H1 (cell line): Measurements from ENCODE around the gene UBE2O. TPM values are rescaled to one million over a fixed set of nuclear protein-coding genes. Genes with fewer than 3 reads are reported as not detected.

ENCODE experiments used
- CHD7 ChIP-seq: fragments of 300-600 bp; sonication (generic); IDR thresholded peaks from 2 replicates; pipeline ENCODE4 v1.7.1; 2012; ENCODE audit warnings: low read length, moderate library complexity, mild to moderate bottlenecking, inconsistent platforms; ENCODE audit not compliant: insufficient replicate concordance
- FOSL1 ChIP-seq: IDR thresholded peaks from 2 replicates; pipeline ENCODE4 v1.6.1; 2011; ENCODE audit warnings: mild to moderate bottlenecking, low read depth, low read length, moderate library complexity; ENCODE audit not compliant: insufficient read depth
- SP4 ChIP-seq: IDR thresholded peaks from 2 replicates; pipeline ENCODE4 v1.6.1; 2012; ENCODE audit warnings: low read length, inconsistent platforms
- polyA plus RNA-seq, 7 experiments: library from polyadenylated mRNA; depleted of rRNA in 3 of 7; stranded (reverse) in 5 of 7; unstranded in 2 of 7; fragments of >200 nt in 5 of 7; fragments of 200-250 nt in 2 of 7; gene quantifications; 1 replicate in 5 of 7; 2 replicates in 1 of 7; 4 replicates in 1 of 7; pipeline versions ENCODE4 v1.2.1 to v1.2.3, GENCODE V29; 2011 to 2013; ENCODE audit warnings: missing spikeins in 2 of 7, mixed read lengths in 2 of 7
- total RNA-seq: library from RNA; stranded (reverse); fragmentation: NEBNext Ultra II Directional; extraction: Animal tissue kit (Norgen Biotek cat#: 25700); gene quantifications from 2 replicates; pipeline ENCODE4 v1.2.1, GENCODE V29; 2021

UBE2O gene
- total and polyA plus RNA-seq, 2 of the 8 experiments (the other 6 are each of a cell fraction or from before 2014, with no cell fraction given): 24.4 to 63.0 TPM

GRCh38 chr17:76477576-76477975 is 24.6 kb upstream of the UBE2O start (continued):
- TF ChIP-seq FOSL1 (no peak), SP4 (no peak), CHD7 (no peak)
